Ishikawa (cell line): ENCODE data around the gene KMT2D.

Experiments
- CEBPB ChIP-seq: IDR thresholded peaks from 2 replicates; pipeline ENCODE4 v1.6.1; 2012
- CREB1 ChIP-seq: IDR thresholded peaks from 2 replicates; pipeline ENCODE4 v1.6.1; 2012; ENCODE audit warnings: low read depth
- EP300 ChIP-seq: IDR thresholded peaks from 2 replicates; pipeline ENCODE4 v1.6.1; 2012; ENCODE audit warnings: borderline replicate concordance
- TCF12 ChIP-seq: IDR thresholded peaks from 2 replicates; pipeline ENCODE4 v1.6.1; 2012; ENCODE audit warnings: low read depth
- TEAD4 ChIP-seq: IDR thresholded peaks from 2 replicates; pipeline ENCODE4 v1.6.1; 2012
- TF ChIP-seq, protein P1 (sequence below): IDR thresholded peaks from 2 replicates; pipeline ENCODE4 v1.6.1; 2012; ENCODE audit warnings: low read depth, mild to moderate bottlenecking

DNA sequence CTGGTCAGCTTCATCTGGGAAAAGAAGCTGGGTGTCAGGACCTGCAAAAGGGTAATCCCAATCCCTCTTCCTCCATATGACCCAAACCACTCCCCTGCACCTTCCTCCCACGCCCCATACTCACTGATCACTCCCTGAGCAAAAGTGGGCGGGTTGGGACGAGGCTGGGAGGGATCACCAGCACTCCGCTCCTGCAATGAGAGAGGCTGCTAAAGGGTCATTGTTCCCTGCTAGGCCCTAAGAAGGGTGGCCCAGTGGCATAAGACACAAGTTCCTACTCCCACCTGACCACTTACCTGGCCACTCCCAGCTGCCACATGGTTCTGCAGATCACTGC lies 26.3 kb downstream of the KMT2D start:
- TF ChIP-seq TCF12 (no peak), EP300 (no peak), CREB1 (no peak), TEAD4 (no peak), CEBPB (no peak)
- TF ChIP-seq, protein P1, sequence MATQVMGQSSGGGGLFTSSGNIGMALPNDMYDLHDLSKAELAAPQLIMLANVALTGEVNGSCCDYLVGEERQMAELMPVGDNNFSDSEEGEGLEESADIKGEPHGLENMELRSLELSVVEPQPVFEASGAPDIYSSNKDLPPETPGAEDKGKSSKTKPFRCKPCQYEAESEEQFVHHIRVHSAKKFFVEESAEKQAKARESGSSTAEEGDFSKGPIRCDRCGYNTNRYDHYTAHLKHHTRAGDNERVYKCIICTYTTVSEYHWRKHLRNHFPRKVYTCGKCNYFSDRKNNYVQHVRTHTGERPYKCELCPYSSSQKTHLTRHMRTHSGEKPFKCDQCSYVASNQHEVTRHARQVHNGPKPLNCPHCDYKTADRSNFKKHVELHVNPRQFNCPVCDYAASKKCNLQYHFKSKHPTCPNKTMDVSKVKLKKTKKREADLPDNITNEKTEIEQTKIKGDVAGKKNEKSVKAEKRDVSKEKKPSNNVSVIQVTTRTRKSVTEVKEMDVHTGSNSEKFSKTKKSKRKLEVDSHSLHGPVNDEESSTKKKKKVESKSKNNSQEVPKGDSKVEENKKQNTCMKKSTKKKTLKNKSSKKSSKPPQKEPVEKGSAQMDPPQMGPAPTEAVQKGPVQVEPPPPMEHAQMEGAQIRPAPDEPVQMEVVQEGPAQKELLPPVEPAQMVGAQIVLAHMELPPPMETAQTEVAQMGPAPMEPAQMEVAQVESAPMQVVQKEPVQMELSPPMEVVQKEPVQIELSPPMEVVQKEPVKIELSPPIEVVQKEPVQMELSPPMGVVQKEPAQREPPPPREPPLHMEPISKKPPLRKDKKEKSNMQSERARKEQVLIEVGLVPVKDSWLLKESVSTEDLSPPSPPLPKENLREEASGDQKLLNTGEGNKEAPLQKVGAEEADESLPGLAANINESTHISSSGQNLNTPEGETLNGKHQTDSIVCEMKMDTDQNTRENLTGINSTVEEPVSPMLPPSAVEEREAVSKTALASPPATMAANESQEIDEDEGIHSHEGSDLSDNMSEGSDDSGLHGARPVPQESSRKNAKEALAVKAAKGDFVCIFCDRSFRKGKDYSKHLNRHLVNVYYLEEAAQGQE, result no peak
